ENCODE measurements around the gene LUC7L.
A peak's percentile ranks its signal among the peaks of the same experiment; 100 is the strongest.
"Not testable (repeated sequence)": the region's sequence is repeated elsewhere in the genome, so short reads cannot be mapped to it uniquely, and the experiment has no call there.

Gene LUC7L

GRCh38 chr16:180681-181564, 48.3 kb downstream of the LUC7L start:
- DNase-seq (ENCODE audit: low read depth in 2 of 3, low spot score in 2 of 3) = peak in 2 of 3 experiments; percentile 33 to 56

- peak in 1 of 3 experiments; percentile 37 for DNase-seq (ENCODE audit: low read depth in 2 of 3, low spot score in 2 of 3)
Measured at GRCh38 chr16:180101-180675, 49.1 kb downstream of the LUC7L start, which contains the start of gene HBQ1. TSS of gene HBQ1 (plus strand) at chr16:180459. CDS start at chr16:180487, 28 bp downstream.

- no peak for DNase-seq (ENCODE audit: low read depth in 2 of 3, low spot score in 2 of 3)
Measured at GRCh38 chr16:179211-180092, 49.8 kb downstream of the LUC7L start.

- no peak for DNase-seq (ENCODE audit: low read depth in 2 of 3, low spot score in 2 of 3)
Measured at GRCh38 chr16:178668-179015, 50.6 kb downstream of the LUC7L start.

- DNase-seq (ENCODE audit: low read depth in 2 of 3, low spot score in 2 of 3) = no peak
Measured at GRCh38 chr16:177981-178667, 51.1 kb downstream of the LUC7L start.

- DNase-seq (ENCODE audit: low read depth in 2 of 3, low spot score in 2 of 3) = no peak
Measured at GRCh38 chr16:177394-177822, 51.8 kb downstream of the LUC7L start.

GRCh38 chr16:176477-177382, 52.5 kb downstream of the LUC7L start, which contains the start of gene HBA1:
TSS of gene HBA1 (plus strand) at chr16:176680. CDS start at chr16:176717, 37 bp downstream.
- DNase-seq (ENCODE audit: low read depth in 2 of 3, low spot score in 2 of 3) = not testable (repeated sequence)

- not testable (repeated sequence) for DNase-seq (ENCODE audit: low read depth in 2 of 3, low spot score in 2 of 3)
Measured at GRCh38 chr16:176006-176405, 53.2 kb downstream of the LUC7L start.

GRCh38 chr16:175011-175949, 54.0 kb downstream of the LUC7L start:
- no peak for DNase-seq (ENCODE audit: low read depth in 2 of 3, low spot score in 2 of 3)

- not testable (repeated sequence) for DNase-seq (ENCODE audit: low read depth in 2 of 3, low spot score in 2 of 3)
Measured at GRCh38 chr16:173928-174769, 55.1 kb downstream of the LUC7L start.

- not testable (repeated sequence) for DNase-seq (ENCODE audit: low read depth in 2 of 3, low spot score in 2 of 3)
Measured at GRCh38 chr16:173211-173854, 55.9 kb downstream of the LUC7L start.

GRCh38 chr16:172374-172941, 56.8 kb downstream of the LUC7L start, which contains the start of gene HBA2:
TSS of gene HBA2 (plus strand) at chr16:172876. CDS start at chr16:172913, 37 bp downstream.
- DNase-seq (ENCODE audit: low read depth in 2 of 3, low spot score in 2 of 3) = not testable (repeated sequence)

- no peak for DNase-seq (ENCODE audit: low read depth in 2 of 3, low spot score in 2 of 3)
Measured at GRCh38 chr16:170788-171187, 58.5 kb downstream of the LUC7L start.

GRCh38 chr16:170088-170507, 59.2 kb downstream of the LUC7L start:
- DNase-seq (ENCODE audit: low read depth in 2 of 3, low spot score in 2 of 3) = not testable (repeated sequence)

GRCh38 chr16:169014-169413, 60.2 kb downstream of the LUC7L start:
- no peak for DNase-seq (ENCODE audit: low read depth in 2 of 3, low spot score in 2 of 3)

GRCh38 chr16:168424-168823, 60.8 kb downstream of the LUC7L start:
- DNase-seq (ENCODE audit: low read depth in 2 of 3, low spot score in 2 of 3) = no peak

Data from activated CD8-positive, alpha-beta memory T cell treated with anti-CD3 and anti-CD28 coated beads for 48 hours (primary cell).